GM19395 (cell line): ENCODE measurements around the gene UCHL5.

Source experiments
- ATAC-seq: cut with Tn5 transposase; IDR thresholded peaks from one replicate; pipeline ENCODE4 v1.9.1; 2021; ENCODE audit warnings: mild to moderate bottlenecking, moderate library complexity; ENCODE audit not compliant: unreplicated experiment

UCHL5 gene

DNA sequence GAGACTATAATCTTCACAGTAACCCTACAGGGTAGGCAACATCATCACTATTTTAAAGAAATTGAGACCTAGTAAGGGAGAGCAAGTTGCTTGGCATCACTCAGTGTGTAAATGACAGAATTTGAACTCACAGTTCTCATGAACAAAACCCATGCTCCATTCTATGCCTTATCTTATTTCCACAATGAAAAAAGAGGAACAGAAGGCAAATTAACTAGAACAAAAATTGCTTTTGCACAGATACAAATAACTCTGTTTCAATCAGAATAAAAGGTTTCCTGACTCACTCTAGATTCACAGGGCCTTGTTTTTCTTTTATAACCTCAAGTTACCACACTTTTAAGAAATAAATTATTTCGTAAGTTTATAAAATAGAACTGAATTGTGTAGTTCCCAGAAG is 90.1 kb downstream of the UCHL5 start:
- ATAC-seq: no peak

GRCh38 chr1:192968323-192968722 is 90.8 kb downstream of the UCHL5 start:
- ATAC-seq: no peak

DNA sequence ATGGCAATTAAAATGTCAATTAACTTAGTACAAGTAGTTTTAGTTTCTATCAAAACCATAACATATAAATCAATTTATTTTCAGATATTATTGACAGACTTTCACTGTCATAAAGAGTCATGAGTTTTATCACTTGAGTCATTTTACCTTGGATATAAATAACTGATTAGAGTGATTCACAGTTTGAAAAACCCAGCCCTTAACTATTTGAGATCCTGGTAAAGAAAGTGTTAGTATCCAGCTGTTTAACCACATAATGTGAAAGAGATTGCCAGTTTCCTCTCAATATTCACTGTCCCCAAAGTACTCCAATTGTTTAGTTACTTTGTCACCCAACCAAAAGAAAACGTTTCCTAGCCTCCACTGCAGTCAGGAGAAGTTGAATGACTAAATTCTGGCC is 91.3 kb downstream of the UCHL5 start:
- no peak for ATAC-seq

GRCh38 chr1:192967211-192967877 is 91.8 kb downstream of the UCHL5 start:
- ATAC-seq: no peak

- no peak for ATAC-seq
Observed at GRCh38 chr1:192966073-192966472, 93.1 kb downstream of the UCHL5 start.

DNA sequence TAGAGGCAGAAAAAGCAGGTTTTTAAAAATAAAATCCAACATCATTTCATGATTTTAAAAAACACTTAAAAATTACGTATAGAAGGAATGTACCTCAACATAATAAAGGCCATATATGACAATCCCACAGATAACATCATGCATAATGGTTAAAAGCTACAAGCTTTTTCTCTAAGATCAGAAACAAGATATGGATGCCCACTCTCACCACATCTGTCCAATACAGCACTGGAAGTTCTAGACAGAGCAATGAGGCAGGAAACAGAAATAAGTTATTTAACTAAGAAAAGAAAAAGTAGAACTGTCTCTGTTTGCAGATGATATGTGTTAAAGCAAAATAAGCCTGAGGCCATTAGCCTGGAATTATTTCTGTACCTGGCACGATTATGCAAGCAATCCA is 96.3 kb downstream of the UCHL5 start:
- no peak for ATAC-seq
